HG02970 (cell line): ENCODE results near the gene PCDH9.

ENCODE experiments used
- ATAC-seq: cut with Tn5 transposase; IDR thresholded peaks from one replicate; pipeline ENCODE4 v1.9.1; 2021; ENCODE audit warnings: mild to moderate bottlenecking, moderate library complexity, moderate number of reproducible peaks; ENCODE audit not compliant: unreplicated experiment, low FRiP score

Gene PCDH9

GRCh38 chr13:67229481-67230403, at the start of gene PCDH9:
PCDH9 (minus strand) TSS chr13:67230336; CDS start chr13:67228440, 1,896 bp downstream.
- no peak for ATAC-seq

DNA sequence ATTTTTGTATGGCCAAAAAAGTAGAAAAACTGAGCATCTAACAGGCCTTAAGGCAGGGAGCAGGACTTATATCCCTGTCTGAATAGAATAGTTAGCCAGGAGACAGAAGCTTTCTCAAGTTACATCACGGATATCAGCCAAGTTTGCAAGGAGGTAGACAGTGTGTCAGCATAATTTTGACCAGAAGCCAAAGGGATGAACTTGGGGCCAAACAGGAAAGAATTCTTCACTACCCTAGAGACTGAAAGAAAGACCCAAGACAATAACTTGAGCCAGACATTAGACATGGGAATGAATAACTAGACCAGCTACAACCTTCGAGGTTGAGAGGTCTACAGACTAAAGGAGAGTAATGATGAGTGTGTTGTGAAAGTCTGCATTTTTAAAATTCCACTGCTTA, 48.1 kb upstream of the PCDH9 start:
- ATAC-seq, result no peak

- no peak for ATAC-seq
Measured at GRCh38 chr13:67277581-67277980, 47.4 kb upstream of the PCDH9 start.

DNA sequence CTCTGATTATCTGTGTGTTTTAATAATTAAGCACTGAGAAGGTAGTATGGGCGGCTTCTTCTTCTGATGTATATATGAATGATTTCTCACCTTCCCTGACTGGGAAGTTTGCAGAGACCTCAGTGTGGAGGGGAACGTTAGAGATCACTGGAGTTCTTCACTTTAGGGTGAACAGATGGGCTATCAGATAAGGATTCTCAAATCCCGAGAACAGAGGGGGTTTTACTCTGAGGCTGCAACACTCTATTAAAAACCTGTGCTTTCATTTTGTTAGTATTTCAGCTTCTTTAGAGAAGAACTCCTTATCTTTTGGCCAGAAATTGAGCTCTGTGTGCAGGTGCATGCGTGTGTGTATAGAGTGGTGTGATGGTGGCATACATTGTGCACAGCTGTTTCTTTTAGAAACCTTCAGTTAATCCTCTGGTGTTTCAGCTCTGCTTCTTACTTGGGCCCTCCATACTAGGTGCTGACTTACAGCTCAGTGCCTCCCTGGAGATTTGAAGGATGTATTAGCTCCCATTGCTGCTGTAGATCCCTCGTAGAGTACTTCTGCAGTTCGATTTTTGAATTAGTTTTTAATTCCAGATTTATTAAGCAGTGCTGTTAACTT, 45.3 kb upstream of the PCDH9 start:
- no peak for ATAC-seq

GRCh38 chr13:67273001-67273400, 42.9 kb upstream of the PCDH9 start:
- no peak for ATAC-seq

- no peak for ATAC-seq
Measured at GRCh38 chr13:67267136-67267535, 37.0 kb upstream of the PCDH9 start.

DNA sequence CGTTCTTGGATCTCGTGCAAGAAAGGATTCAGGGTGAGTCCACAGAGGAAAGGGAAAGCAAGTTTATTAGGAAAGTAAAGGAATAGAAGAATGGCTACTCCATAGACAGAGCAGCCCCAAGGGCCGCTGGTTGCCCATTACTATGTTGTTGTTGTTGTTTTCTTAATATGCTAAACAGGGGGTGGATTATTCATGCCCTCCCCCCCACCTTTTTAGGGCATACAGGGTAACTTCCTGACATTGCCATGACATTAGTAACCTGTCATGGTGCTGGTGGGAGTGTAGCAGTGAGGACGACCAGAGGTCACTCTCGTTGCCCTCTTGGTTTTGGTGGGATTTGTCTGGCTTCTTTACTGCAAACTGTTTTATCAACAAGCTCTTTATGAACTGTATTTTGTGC, 29.1 kb upstream of the PCDH9 start:
- ATAC-seq, result no peak

DNA sequence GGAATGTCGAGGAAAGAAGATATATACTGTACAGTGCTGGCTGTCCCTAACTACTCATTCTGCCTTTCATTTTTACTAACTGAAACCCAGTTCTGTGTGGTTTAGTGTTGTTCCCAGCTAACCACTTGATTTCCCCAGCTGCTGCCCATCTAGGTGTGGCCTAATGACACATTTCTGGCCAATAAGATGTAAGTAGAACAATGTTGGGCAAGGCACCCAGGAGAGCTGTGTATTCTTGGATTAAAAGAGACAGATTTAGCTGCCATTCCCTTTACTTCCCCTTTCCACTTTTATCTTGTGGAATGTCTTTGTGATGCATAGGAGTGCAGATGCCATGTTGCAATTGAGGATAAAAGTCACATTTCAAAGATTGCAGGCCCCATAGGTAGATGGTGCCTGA, 28.3 kb upstream of the PCDH9 start:
- ATAC-seq, result no peak

DNA sequence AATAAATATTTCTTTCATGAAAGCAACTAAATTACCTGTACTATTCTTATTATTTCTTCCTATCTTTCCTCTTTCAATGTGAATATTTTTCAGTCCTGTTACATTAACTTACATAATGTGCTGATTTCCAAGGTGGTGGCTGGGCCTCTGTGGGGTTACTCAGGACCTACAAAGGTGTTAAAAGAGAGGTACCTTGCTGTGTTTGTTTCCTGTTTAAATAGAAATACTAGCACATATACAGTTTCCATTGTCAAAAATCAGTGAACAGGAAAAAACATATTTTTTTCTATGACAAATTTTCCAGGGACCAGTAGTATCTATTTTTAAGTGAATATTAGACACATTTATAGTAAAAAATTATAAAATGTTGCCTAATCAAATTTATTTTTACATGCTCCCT, 8.7 kb upstream of the PCDH9 start:
- ATAC-seq, result no peak

DNA sequence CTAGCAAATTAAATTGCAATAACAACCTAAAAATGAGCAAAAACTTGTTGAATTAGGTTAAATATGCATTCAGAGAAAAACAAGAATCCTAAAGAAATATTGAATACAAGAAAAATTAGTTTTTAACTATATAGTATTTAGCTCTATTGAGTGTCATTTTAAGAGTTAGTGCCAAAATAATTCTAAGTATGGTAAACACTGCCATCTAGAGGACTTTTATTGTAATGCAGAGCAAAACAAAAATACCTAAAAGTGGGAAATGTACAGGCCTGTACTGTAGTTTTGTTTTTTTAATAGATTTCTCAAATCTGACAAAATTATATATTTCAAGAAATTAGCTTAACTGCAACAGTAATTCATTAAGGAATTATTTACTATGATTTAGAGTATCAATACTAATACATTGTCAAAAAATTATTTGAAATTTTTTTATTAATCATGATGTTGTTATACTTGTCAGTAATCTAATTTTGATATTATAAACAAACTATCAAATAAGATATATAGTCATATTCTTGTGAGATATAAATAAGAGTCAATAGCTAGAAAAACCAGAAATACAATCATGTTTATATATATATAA, 8.2 kb upstream of the PCDH9 start:
- ATAC-seq, result no peak

DNA sequence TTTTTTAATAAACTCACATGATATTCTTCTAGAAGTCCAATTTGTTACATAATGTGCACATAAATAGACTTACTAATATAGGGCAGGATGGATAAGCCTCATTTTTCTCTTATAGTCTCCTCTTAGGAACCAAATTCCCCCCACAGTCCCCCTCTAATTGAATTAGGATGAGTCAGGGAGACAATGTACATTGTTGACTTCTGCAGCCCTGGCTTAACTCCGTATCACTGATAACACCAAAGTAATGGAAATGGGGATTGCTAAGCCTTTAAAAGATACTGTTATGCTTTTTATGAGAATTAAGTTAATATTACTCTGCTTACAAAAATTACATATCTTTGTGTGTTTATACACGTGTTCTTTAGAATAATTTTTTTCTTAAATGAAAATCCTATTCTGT, 5.1 kb upstream of the PCDH9 start:
- ATAC-seq, result no peak

DNA sequence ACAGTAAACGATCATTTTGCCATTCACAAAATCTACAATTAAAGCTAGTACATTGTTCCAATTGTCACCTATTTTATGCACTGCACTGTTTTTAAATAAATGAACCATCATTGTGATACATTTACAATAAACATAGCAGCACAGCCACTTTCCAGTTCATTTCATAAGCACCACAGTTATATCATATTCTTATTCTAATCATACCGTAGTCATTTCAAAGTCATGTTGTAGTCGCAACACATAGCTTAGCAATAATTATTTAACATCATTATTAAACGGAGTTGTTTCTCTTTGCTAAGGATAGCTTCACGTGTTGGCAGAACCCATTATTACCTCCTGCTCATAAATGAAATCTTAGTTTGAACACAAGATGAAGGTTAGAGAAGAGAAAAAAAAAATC, 2.2 kb upstream of the PCDH9 start:
- no peak for ATAC-seq

- no peak for ATAC-seq
Measured at GRCh38 chr13:67231289-67232000, 1.3 kb upstream of the PCDH9 start.

DNA sequence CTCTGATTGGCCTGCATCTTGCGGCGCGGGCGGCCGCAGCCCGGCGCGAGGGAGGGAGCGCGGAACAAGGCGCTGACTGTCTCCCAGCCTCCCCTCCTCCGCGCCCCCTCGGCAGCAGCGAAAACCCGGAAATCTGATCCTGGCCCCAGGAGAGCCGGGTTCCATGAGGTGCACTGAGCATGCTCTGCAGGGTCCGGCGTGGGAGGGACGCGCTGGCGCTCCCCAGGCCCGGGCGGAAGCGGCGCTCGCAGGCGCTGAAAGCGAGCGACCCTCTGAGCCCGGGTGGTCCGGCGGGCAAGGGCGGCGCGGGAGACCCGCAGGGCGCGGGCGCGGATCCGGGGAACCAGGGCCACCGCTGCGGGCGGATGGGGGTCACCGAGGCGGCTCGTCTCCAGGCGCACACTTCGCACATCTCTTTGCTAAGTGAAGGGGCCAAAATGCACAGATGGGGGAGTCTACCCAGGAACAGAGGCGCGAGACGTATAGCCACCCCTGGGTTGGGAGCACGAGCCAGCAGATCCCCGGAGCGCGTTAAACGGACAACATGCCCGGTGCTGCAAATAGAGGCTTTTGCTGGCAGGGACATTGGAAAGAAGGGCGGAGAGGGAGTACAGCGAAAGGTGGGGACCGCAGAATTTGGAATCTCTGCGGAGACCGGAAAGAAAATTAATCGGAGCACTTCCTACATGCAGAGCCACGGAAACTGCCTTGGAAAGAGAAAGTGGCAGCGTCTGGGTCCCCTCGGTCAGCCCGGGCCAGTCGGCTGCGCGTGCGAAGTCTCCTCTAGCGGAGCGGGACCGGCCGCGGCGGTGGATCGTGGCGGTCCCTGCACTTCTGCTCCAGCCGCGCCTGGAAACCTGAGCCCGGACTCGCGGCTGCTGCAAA, 510 bp upstream of the PCDH9 start:
- ATAC-seq, result peak; percentile 100

DNA sequence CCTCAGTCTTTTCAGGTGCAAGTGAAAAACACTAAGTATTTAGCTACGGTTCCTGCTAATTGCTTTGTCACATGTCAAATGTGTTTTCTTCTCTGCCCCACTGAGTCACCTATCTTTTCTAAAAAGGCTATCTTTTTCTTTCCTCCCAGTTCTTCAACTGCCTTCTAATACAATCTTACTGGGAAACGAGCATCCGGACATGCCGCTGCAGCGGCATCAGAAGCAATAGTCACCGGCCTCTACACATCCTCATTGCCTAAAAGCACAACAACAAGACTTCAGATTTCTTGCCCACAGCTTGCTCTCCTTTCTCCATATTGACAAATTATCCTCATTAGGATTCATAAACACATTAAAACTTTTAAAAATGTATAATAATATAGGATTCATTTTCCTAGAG, 1.2 kb downstream of the PCDH9 start:
- no peak for ATAC-seq

GRCh38 chr13:67228031-67228430, 2.1 kb downstream of the PCDH9 start:
- ATAC-seq, result no peak

DNA sequence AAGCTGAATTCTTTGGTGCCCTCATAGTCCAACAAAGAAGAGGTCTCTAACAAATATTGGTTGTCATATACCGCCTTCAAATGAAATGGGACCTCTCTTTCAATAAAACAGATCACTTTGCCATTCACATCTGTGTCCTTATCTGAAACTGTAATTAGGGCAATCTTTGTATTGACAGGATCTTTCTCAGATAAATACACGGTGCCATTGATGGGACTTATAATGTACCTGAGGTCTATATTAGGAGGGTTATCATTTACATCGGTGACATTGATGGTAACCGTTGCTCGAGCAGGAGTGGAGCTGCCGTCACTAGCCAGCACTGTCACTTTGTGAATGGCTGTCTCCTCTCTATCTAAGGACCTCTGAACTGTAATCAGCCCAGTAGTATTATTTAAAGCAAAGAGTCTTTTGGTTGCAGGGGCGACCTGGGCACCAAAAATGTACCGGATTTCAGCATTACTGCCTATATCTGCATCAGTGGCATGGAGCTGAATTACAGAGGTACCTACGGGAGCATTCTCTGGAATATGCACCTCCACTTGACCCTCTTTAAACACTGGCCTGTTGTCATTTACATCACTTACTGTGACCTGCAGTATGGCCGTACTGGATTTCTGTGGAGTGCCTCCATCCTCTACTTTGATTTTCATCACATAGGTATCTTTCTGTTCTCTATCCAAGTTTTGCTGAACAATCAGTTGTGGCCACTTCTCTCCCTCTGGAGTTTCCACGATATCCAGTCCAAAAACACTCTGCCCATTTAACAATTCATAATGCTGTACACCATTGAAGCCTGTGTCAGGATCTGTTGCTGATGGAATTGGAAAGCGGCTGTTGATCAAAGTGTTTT, 2.8 kb downstream of the PCDH9 start:
- ATAC-seq, result no peak

DNA sequence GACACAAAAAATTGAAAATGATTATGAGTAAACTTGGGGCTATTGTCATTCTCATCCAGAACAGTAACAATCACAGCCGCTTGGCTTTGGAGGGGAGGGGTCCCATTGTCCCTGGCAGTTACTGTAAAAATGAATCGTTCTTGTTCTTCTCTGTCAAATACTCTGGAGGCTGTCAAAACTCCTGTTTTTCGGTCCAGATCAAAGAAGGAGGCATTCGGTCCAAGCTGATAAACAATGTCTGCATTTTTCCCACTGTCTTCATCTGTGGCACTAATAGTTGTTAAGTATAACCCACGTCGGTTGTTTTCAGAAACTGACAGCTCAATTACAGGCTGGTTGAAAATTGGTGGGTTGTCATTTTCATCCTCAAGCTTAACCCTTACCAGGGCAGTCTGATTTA, 3.4 kb downstream of the PCDH9 start:
- no peak for ATAC-seq
